ENCODE data around the gene KIF17. TPM values are rescaled to one million over a fixed set of nuclear protein-coding genes. Genes with fewer than 3 reads are reported as not detected.

KIF17 gene
- polyA plus RNA-seq, 1 of the 3 experiments (the other 2 are of a cell fraction): 4.3 TPM

DNA sequence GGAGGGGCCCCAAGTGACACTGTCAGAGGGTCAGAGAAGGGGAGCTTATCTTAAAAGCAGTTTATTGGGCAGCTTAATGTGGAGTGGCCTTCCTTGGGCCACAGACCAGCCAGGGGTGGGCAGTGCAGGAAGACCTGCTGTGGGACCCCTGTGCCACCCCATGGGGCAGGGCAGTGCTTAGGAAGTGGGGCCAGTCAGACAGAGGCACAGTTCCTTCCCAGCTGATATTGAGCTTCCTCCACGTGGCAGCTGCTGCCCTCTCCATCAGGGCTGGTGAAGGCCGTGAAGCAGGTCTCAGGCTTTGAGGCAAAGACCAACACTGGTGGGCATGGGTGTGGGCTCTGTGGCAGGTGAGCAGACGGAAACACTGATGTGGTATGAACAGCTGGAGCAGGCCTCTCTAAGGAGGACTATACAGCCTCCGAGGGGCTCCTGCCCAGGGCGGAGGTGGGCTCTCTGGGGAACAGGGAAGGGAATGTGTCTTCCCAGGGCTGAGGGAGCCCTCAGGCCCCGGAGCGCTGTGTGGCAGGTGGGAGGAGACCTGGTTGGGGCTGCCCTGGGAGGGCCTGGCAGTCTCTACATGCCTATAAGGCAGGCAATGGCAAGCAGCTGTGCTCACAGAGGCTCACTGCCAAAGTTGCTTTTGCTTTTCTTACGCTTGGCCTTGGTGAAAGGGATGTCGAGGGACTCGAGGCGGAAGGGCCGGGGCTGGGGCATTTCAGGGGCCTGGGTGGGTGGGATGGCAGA lies 53.7 kb downstream of the KIF17 start:
- peaks cover 21% of the 10 kb centered on the region for H3K79me2 ChIP-seq (ENCODE audit: insufficient read depth)
- DNase-seq: no peak
- no peaks in the 10 kb centered on the region for H3K9me3 ChIP-seq
- no peaks in the 10 kb centered on the region for H3F3A ChIP-seq (replicated peaks; ENCODE audit: insufficient read depth)
- no peak overlapping the region for H3K27ac ChIP-seq (ENCODE audit: low read depth in 2 of 2, low read length in 1 of 2)
- 82% methylated on average over 7 of the region's 12 CpGs for WGBS (ENCODE audit: low lambda C conversion rate)
- no peak overlapping the region for H3K4me2 ChIP-seq
- H2AFZ ChIP-seq (ENCODE audit: low read depth): no peak overlapping the region
- H3K9ac ChIP-seq: no peak overlapping the region
- H3K4me3 ChIP-seq (ENCODE audit: low read depth in 2 of 2, low read length in 1 of 2): no peak overlapping the region
- POLR2A ChIA-PET: no interaction called here
- TF ChIP-seq SIN3A (IDR thresholded peaks at IDR 0.05; ENCODE audit: borderline replicate concordance, low read depth, low read length) (no peak), POLR2AphosphoS5 (IDR thresholded peaks at IDR 0.05; ENCODE audit: low read depth, low read length) (no peak), RAD21 (IDR thresholded peaks at IDR 0.05; ENCODE audit: low read length) (no peak), YY1 (IDR thresholded peaks at IDR 0.05; ENCODE audit: low read depth) (no peak), NRF1 (IDR thresholded peaks at IDR 0.05; ENCODE audit: low read depth, low read length) (no peak), NFIC (IDR thresholded peaks at IDR 0.05; ENCODE audit: borderline replicate concordance) (no peak), RCOR1 (IDR thresholded peaks at IDR 0.05; ENCODE audit: low read length) (no peak), RXRA (IDR thresholded peaks at IDR 0.05; ENCODE audit: borderline replicate concordance, low read depth) (no peak), MXI1 (IDR thresholded peaks at IDR 0.05; ENCODE audit: low read depth, low read length) (no peak), TAF1 (IDR thresholded peaks at IDR 0.05; ENCODE audit: borderline replicate concordance, low read depth, low read length) (no peak), GATA2 (CRISPR knock-in tag; IDR thresholded peaks at IDR 0.05) (no peak), MEF2A (IDR thresholded peaks at IDR 0.05; ENCODE audit: borderline replicate concordance, low read depth) (no peak), GABPA (IDR thresholded peaks at IDR 0.05; ENCODE audit: low read depth) (no peak)
- TF ChIP-seq, protein P1, sequence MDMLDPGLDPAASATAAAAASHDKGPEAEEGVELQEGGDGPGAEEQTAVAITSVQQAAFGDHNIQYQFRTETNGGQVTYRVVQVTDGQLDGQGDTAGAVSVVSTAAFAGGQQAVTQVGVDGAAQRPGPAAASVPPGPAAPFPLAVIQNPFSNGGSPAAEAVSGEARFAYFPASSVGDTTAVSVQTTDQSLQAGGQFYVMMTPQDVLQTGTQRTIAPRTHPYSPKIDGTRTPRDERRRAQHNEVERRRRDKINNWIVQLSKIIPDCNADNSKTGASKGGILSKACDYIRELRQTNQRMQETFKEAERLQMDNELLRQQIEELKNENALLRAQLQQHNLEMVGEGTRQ (IDR thresholded peaks at IDR 0.05; ENCODE audit: borderline replicate concordance, low read depth, low read length): no peak
- TF ChIP-seq, protein P2, sequence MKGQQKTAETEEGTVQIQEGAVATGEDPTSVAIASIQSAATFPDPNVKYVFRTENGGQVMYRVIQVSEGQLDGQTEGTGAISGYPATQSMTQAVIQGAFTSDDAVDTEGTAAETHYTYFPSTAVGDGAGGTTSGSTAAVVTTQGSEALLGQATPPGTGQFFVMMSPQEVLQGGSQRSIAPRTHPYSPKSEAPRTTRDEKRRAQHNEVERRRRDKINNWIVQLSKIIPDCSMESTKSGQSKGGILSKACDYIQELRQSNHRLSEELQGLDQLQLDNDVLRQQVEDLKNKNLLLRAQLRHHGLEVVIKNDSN (IDR thresholded peaks at IDR 0.05; ENCODE audit: borderline replicate concordance, low read depth): no peak
- TF ChIP-seq, protein P3, sequence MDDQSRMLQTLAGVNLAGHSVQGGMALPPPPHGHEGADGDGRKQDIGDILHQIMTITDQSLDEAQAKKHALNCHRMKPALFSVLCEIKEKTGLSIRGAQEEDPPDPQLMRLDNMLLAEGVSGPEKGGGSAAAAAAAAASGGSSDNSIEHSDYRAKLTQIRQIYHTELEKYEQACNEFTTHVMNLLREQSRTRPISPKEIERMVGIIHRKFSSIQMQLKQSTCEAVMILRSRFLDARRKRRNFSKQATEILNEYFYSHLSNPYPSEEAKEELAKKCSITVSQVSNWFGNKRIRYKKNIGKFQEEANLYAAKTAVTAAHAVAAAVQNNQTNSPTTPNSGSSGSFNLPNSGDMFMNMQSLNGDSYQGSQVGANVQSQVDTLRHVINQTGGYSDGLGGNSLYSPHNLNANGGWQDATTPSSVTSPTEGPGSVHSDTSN (IDR thresholded peaks at IDR 0.05): no peak
- TF ChIP-seq, protein P4, sequence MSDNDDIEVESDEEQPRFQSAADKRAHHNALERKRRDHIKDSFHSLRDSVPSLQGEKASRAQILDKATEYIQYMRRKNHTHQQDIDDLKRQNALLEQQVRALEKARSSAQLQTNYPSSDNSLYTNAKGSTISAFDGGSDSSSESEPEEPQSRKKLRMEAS (IDR thresholded peaks at IDR 0.05; ENCODE audit: low read depth): no peak
- TF ChIP-seq, protein P5, sequence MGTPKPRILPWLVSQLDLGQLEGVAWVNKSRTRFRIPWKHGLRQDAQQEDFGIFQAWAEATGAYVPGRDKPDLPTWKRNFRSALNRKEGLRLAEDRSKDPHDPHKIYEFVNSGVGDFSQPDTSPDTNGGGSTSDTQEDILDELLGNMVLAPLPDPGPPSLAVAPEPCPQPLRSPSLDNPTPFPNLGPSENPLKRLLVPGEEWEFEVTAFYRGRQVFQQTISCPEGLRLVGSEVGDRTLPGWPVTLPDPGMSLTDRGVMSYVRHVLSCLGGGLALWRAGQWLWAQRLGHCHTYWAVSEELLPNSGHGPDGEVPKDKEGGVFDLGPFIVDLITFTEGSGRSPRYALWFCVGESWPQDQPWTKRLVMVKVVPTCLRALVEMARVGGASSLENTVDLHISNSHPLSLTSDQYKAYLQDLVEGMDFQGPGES (IDR thresholded peaks at IDR 0.05; ENCODE audit: low read depth, low read length): no peak
- no peaks in the 10 kb centered on the region for H3K27me3 ChIP-seq (ENCODE audit: insufficient read depth)
- peaks cover 9 to 14% of the 10 kb centered on the region in 2 experiments for H3K4me1 ChIP-seq (ENCODE audit: control insufficient read depth in 1 of 2, insufficient read depth in 2 of 2, low read depth in 1 of 2, low read length in 1 of 2)
- peaks cover 3 to 10% of the 10 kb centered on the region in 2 experiments for H3K36me3 ChIP-seq (replicated peaks in 1 of 2; ENCODE audit: control insufficient read depth in 1 of 2, insufficient read depth in 2 of 2, low read length in 1 of 2)
- H4K20me1 ChIP-seq (ENCODE audit: insufficient read depth): no peaks in the 10 kb centered on the region
- CTCF ChIA-PET: interaction anchor here (1.0 to 1.1 kb wide), 2 partner anchors 31 to 531 kb away, joined by 3 to 4 read pairs; partner anchors contain the start of gene PINK1
- H3K9me2 ChIP-seq: no peaks in the 10 kb centered on the region

Measured in SK-N-SH (cell line).